HepG2 (cell line): ENCODE measurements around the gene STK32C. TPM values are rescaled to one million over a fixed set of nuclear protein-coding genes. Genes with fewer than 3 reads are reported as not detected.

Source experiments
- ATAC-seq: fragments of 200-7000 bp; cut with Tn5 transposase; 3 replicates; pipeline ENCODE4 v1.9.1; 2020; ENCODE audit warnings: mild to moderate bottlenecking, moderate library complexity
- BruUV-seq: library from RNA; stranded (reverse); fragments of 400-500 nt; replicated peaks from 2 replicates; lab custom pipeline; 2021; lab: Mats Ljungman, UMichigan
- CTCF ChIA-PET: fragments of 300-600 bp; formaldehyde crosslinking; extraction: SDS; loops from one replicate; lab custom pipeline; 2021; ENCODE audit warnings: low total read pairs, inconsistent platforms, low intra/inter-chr PET ratio; lab: Yijun Ruan, JAX
- POLR2A ChIA-PET: fragments of 350-600 bp; sonication (Branson Sonifier 250); formaldehyde crosslinking; loops from one replicate; lab custom pipeline; 2020; ENCODE audit warnings: antibody characterized with exemption, inconsistent platforms; lab: Yijun Ruan, JAX
- DNase-seq: peaks from one replicate; pipeline ENCODE4 v3.0.0-alpha.2; 2015; ENCODE audit warnings: low spot score
- FAIRE-seq: peaks from 3 replicates; lab custom pipeline; 2011; peaks lifted over from hg19 to GRCh38; lab: Jason Lieb, UNC
- H2AFZ ChIP-seq: one replicate; pipeline ENCODE4 v1.6.1; 2011; ENCODE audit warnings: low read length, inconsistent platforms
- H3K27ac ChIP-seq: fragments of 300-600 bp; 3 replicates; pipeline ENCODE4 v1.8.0; 2011; ENCODE audit warnings: mixed run types, mild to moderate bottlenecking, mixed read lengths, low read length, inconsistent platforms; ENCODE audit not compliant: insufficient read depth; ENCODE audit errors: extremely low read length
- H3K27me3 ChIP-seq, 2 experiments: fragments of 200-600 bp in 1 of 2; 2 replicates in 1 of 2; 3 replicates in 1 of 2; pipeline versions ENCODE4 v1.6.0 to v1.8.0; 2011; ENCODE audit warnings: low read length in 2 of 2, mild to moderate bottlenecking in 2 of 2, moderate library complexity in 2 of 2, inconsistent platforms in 1 of 2; ENCODE audit not compliant: insufficient read depth in 2 of 2, control insufficient read depth in 1 of 2
- H3K36me3 ChIP-seq, 2 experiments: fragments of 200-600 bp in 1 of 2; replicated peaks in 1 of 2; 2 replicates in 1 of 2; 3 replicates in 1 of 2; pipeline versions ENCODE4 v1.5.1 to v1.8.0; 2011; ENCODE audit warnings: low read length in 2 of 2, inconsistent platforms in 1 of 2; ENCODE audit not compliant: insufficient read depth in 2 of 2, control insufficient read depth in 1 of 2
- H3K4me1 ChIP-seq: 2 replicates; pipeline ENCODE4 v1.5.1; 2012; ENCODE audit warnings: low read length, inconsistent platforms; ENCODE audit not compliant: insufficient read depth
- H3K4me2 ChIP-seq: 2 replicates; pipeline ENCODE4 v1.6.0; 2011; ENCODE audit warnings: low read depth, low read length, inconsistent platforms
- H3K4me3 ChIP-seq, 3 experiments: fragments of 200-600 bp in 1 of 3; sonication (generic), shearing (Covaris generic) in 1 of 3; replicated peaks in 1 of 3; 2 replicates each; pipeline ENCODE4 v1.5.1; 2011 to 2016; ENCODE audit warnings: low read length in 3 of 3, inconsistent platforms in 2 of 3, low read depth in 2 of 3, mild to moderate bottlenecking in 2 of 3, control low read depth in 1 of 3, mixed read lengths in 1 of 3; ENCODE audit not compliant: insufficient read depth in 1 of 3
- H3K79me2 ChIP-seq: one replicate; pipeline ENCODE4 v1.6.1; 2011; ENCODE audit warnings: low read length, inconsistent platforms; ENCODE audit not compliant: insufficient read depth
- H3K9ac ChIP-seq: 2 replicates; pipeline ENCODE4 v1.6.0; 2011; ENCODE audit warnings: mild to moderate bottlenecking, low read depth, low read length, inconsistent platforms; ENCODE audit not compliant: insufficient read depth
- H3K9me3 ChIP-seq: 2 replicates; pipeline ENCODE4 v1.5.1; 2012; ENCODE audit warnings: mild to moderate bottlenecking, low read length
- H4K20me1 ChIP-seq: 2 replicates; pipeline ENCODE4 v1.6.0; 2011; ENCODE audit warnings: inconsistent platforms, mild to moderate bottlenecking, low read length, moderate library complexity; ENCODE audit not compliant: insufficient read depth
- CBX5 ChIP-seq: sonication (generic); formaldehyde crosslinking; IDR thresholded peaks from 2 replicates; pipeline ENCODE4 v1.4.0; 2020; ENCODE audit warnings: missing genetic modification reagents, borderline replicate concordance
- CERS6 ChIP-seq: sonication (generic); formaldehyde crosslinking; IDR thresholded peaks from 2 replicates; pipeline ENCODE4 v1.5.0; 2020; ENCODE audit warnings: missing genetic modification reagents
- CREB1 ChIP-seq, 2 experiments: fragments of 450-650 bp in 1 of 2; IDR thresholded peaks; 2 replicates each; pipeline ENCODE4 v1.6.1; 2016 to 2017; ENCODE audit warnings: control low read depth in 1 of 2, mild to moderate bottlenecking in 1 of 2, missing compliant biosample characterization in 1 of 2, missing genetic modification characterization in 1 of 2
- EP300 ChIP-seq, 3 experiments: sonication (generic) in 1 of 3; formaldehyde crosslinking in 1 of 3; IDR thresholded peaks; 2 replicates each; pipeline versions ENCODE4 v1.5.1 to v1.6.1; 2011 to 2020; ENCODE audit warnings: low read depth in 2 of 3, low read length in 2 of 3, borderline replicate concordance in 1 of 3, improper control_type of control experiment in 1 of 3, mild to moderate bottlenecking in 1 of 3, missing genetic modification reagents in 1 of 3, moderate library complexity in 1 of 3
- HMG20A ChIP-seq: IDR thresholded peaks from 2 replicates; pipeline ENCODE4 v1.6.1; 2016; ENCODE audit warnings: borderline replicate concordance
- HNF1B ChIP-seq: sonication (generic); formaldehyde crosslinking; IDR thresholded peaks from 2 replicates; pipeline ENCODE4 v1.5.1; 2020; ENCODE audit warnings: mild to moderate bottlenecking, moderate library complexity, missing genetic modification reagents
- SAFB2 ChIP-seq: sonication (generic); formaldehyde crosslinking; IDR thresholded peaks from 2 replicates; pipeline ENCODE4 v1.5.1; 2020; ENCODE audit warnings: missing genetic modification reagents, low read depth, mild to moderate bottlenecking, borderline replicate concordance
- UBTF ChIP-seq: sonication (generic); formaldehyde crosslinking; IDR thresholded peaks from 2 replicates; pipeline ENCODE4 v1.4.0; 2020; ENCODE audit warnings: mild to moderate bottlenecking, missing genetic modification reagents
- ZBTB4 ChIP-seq: sonication (generic); formaldehyde crosslinking; IDR thresholded peaks from 2 replicates; pipeline ENCODE4 v1.4.0; 2020; ENCODE audit warnings: missing genetic modification reagents, mild to moderate bottlenecking, borderline replicate concordance
- ZBTB8A ChIP-seq: sonication (generic); formaldehyde crosslinking; IDR thresholded peaks from 2 replicates; pipeline ENCODE4 v1.4.0; 2020; ENCODE audit warnings: mild to moderate bottlenecking, low read depth, missing genetic modification reagents, borderline replicate concordance
- ZNF274 ChIP-seq: sonication (generic); formaldehyde crosslinking; IDR thresholded peaks from 2 replicates; pipeline ENCODE4 v1.5.1; 2020; ENCODE audit warnings: mild to moderate bottlenecking, missing genetic modification reagents
- ZNF331 ChIP-seq: sonication (generic); formaldehyde crosslinking; IDR thresholded peaks from 2 replicates; pipeline ENCODE4 v1.4.0; 2020; ENCODE audit warnings: missing genetic modification reagents
- ZNF605 ChIP-seq: sonication (generic); formaldehyde crosslinking; IDR thresholded peaks from 2 replicates; pipeline ENCODE4 v1.8.0; 2022; ENCODE audit warnings: mild to moderate bottlenecking, missing genetic modification reagents
- ZNF746 ChIP-seq: sonication (generic); formaldehyde crosslinking; IDR thresholded peaks from 2 replicates; pipeline ENCODE4 v1.8.0; 2022; ENCODE audit warnings: mild to moderate bottlenecking, missing genetic modification reagents
- WGBS: methylation state at CpG from one replicate; pipeline ENCODE4 v1.1.6; 2017; ENCODE audit warnings: low lambda C conversion rate; 5-methylcytosine and 5-hydroxymethylcytosine counted together
- in situ Hi-C: cut with HindIII; loops from 2 replicates; pipeline ENCODE4 v1.10.0; 2017; ENCODE audit warnings: low pct_unique_long_range_greater_than_20kb; ENCODE audit not compliant: extremely low pct_ligation_motif_present
- intact Hi-C: fragments of 100-400 bp; cut with micrococcal nuclease; formaldehyde crosslinking; loops from one replicate; pipeline ENCODE4 v1.10.0; 2022; ENCODE audit not compliant: unreplicated experiment
- polyA plus RNA-seq, 8 experiments: library from polyadenylated mRNA; depleted of rRNA in 3 of 8; stranded (reverse) in 7 of 8; unstranded in 1 of 8; fragments of >200 nt; fragmentation: Illumina TruSeq in 4 of 8; extraction: Trizol in 4 of 8; gene quantifications; 2 replicates each; pipeline versions ENCODE4 v1.2.1 to v1.2.3, GENCODE V29; 2011 to 2016; ENCODE audit warnings: low read depth in 4 of 8, missing spikeins in 1 of 8, mixed read lengths in 1 of 8; ENCODE audit not compliant: insufficient read depth in 1 of 8
- total RNA-seq, 5 experiments: library from RNA; depleted of rRNA; stranded (reverse); fragments of >200 nt; fragmentation: Illumina TruSeq; extraction: Trizol; gene quantifications; 2 replicates each; pipeline ENCODE4 v1.2.3, GENCODE V29; 2016; ENCODE audit warnings: low read depth in 1 of 5

Gene STK32C
- total and polyA plus RNA-seq, 2 of the 13 experiments (the other 11 are each of a cell fraction or from before 2014, with no cell fraction given) = 10.9 to 19.4 TPM

- FAIRE-seq (no peak), ATAC-seq (peak; percentile 10; the same call in 2 of the 3 replicates)
- no TSS peak for BruUV-seq
- TF ChIP-seq ZNF605 (no peak), HMG20A (CRISPR knock-in tag) (peak; percentile 50; the same call in 1 of the 2 replicates), ZNF746 (CRISPR knock-in tag) (peak; percentile 52; the same call in 1 of the 2 replicates), ZNF274 (CRISPR knock-in tag) (no peak), CREB1 (IDR thresholded peaks at IDR 0.05) (no peak), CREB1 (CRISPR knock-in tag; IDR thresholded peaks at IDR 0.05) (peak; percentile 73; the same call in 1 of the 2 replicates), ZNF331 (CRISPR knock-in tag) (peak; percentile 95), CBX5 (CRISPR knock-in tag) (no peak), SAFB2 (CRISPR knock-in tag) (no peak), CERS6 (no peak), EP300 (IDR thresholded peaks at IDR 0.05; ENCODE audit: low read depth in 2 of 2, low read length in 2 of 2) (peak in 1 of 2 experiments; percentile 74; a peak in 2 of 4 replicates), EP300 (CRISPR knock-in tag; IDR thresholded peaks at IDR 0.05; ENCODE audit: borderline replicate concordance) (peak; percentile 32; the same call in 1 of the 2 replicates), ZBTB4 (CRISPR knock-in tag) (no peak), ZBTB8A (CRISPR knock-in tag) (no peak), UBTF (CRISPR knock-in tag) (peak; percentile 59), HNF1B (CRISPR knock-in tag) (0 out of 2 replicates have a peak, but pooled peaks have one; percentile 29)
Measured at GRCh38 chr10:132251928-132252327, 55.8 kb downstream of the STK32C start.

More at GRCh38 chr10:132251928-132252327, 55.8 kb downstream of the STK32C start:
- Histone ChIP-seq H3K27ac (peak overlapping the region; percentile 41), H3K4me1 (peaks cover 44% of the 10 kb centered on the region), H3K4me3 (peak overlapping the region in 1 of 3 experiments; percentile 47; a peak in 1 of 6 replicates), H3K4me2 (peak overlapping the region; percentile 47), H3K9me3 (no peaks in the 10 kb centered on the region), H3K9ac (no peak overlapping the region), H4K20me1 (no peaks in the 10 kb centered on the region), H3K79me2 (no peaks in the 10 kb centered on the region), H3K36me3 (no peaks in the 10 kb centered on the region), H3K27me3 (no peaks in the 10 kb centered on the region), H2AFZ (no peak overlapping the region)
- POLR2A ChIA-PET = interaction anchor here (1.0 kb wide), 1 partner anchor 31 kb away, joined by 3 read pairs; no protein-coding TSS in a partner anchor
- in situ Hi-C loops (no loop called here), intact Hi-C loops (no loop called here)
- CTCF ChIA-PET = no interaction called here
- peak; percentile 21 for DNase-seq
- 6% methylated on average over 5 of the region's 6 CpGs for WGBS
